COLO668 (cell line): ENCODE results near the gene CRTC1.

Experiments
- DNase-seq: peaks from one replicate; lab custom pipeline; 2025; ENCODE audit not compliant: unreplicated experiment; lab: John Stamatoyannopoulos, UW

The CRTC1 gene

GRCh38 chr19:18699403-18700054 lies 16.0 kb downstream of the CRTC1 start:
- no peak for DNase-seq

- peak; percentile 70 for DNase-seq
Observed at GRCh38 chr19:18700501-18701249, 17.2 kb downstream of the CRTC1 start.

GRCh38 chr19:18701250-18701608 lies 17.7 kb downstream of the CRTC1 start:
- peak; percentile 46 for DNase-seq

- no peak for DNase-seq
Observed at GRCh38 chr19:18704054-18704453, 20.6 kb downstream of the CRTC1 start.

- DNase-seq: no peak
Observed at GRCh38 chr19:18704971-18705370, 21.5 kb downstream of the CRTC1 start.

- peak; percentile 87 for DNase-seq
Observed at GRCh38 chr19:18708452-18709231, 25.2 kb downstream of the CRTC1 start.

GRCh38 chr19:18709546-18709945 lies 26.1 kb downstream of the CRTC1 start:
- peak; percentile 16 for DNase-seq

GRCh38 chr19:18710186-18710585 lies 26.7 kb downstream of the CRTC1 start:
- no peak for DNase-seq

- no peak for DNase-seq
Observed at GRCh38 chr19:18710996-18711751, 27.7 kb downstream of the CRTC1 start.

GRCh38 chr19:18711893-18712292 lies 28.4 kb downstream of the CRTC1 start:
- DNase-seq: no peak

- no peak for DNase-seq
Observed at GRCh38 chr19:18712981-18713380, 29.5 kb downstream of the CRTC1 start.

GRCh38 chr19:18713550-18714117 lies 30.2 kb downstream of the CRTC1 start:
- no peak for DNase-seq

- DNase-seq: no peak
Observed at GRCh38 chr19:18715416-18715815, 31.9 kb downstream of the CRTC1 start.

- DNase-seq: no peak
Observed at GRCh38 chr19:18716857-18717256, 33.4 kb downstream of the CRTC1 start.

- no peak for DNase-seq
Observed at GRCh38 chr19:18717601-18718000, 34.1 kb downstream of the CRTC1 start.

GRCh38 chr19:18718015-18718526 lies 34.6 kb downstream of the CRTC1 start:
- DNase-seq: no peak

- no peak for DNase-seq
Observed at GRCh38 chr19:18718846-18719458, 35.5 kb downstream of the CRTC1 start.

- no peak for DNase-seq
Observed at GRCh38 chr19:18719541-18719940, 36.1 kb downstream of the CRTC1 start.

- no peak for DNase-seq
Observed at GRCh38 chr19:18723871-18724377, 40.4 kb downstream of the CRTC1 start.
